ENCODE results near the gene TAS2R20. TPM values are rescaled to one million over a fixed set of nuclear protein-coding genes. Genes with fewer than 3 reads are reported as not detected.

TAS2R20 gene
- total RNA-seq, 3 donors from 2014 or later, result 0.53 to 0.63 (median 0.61) TPM

- no peak within 1 kb of the TSS for H3K4me3 Mint-ChIP-seq
- no peaks in the 10 kb centered on the region for H3K27me3 Mint-ChIP-seq (ENCODE audit: low read depth)
- H3K9me3 Mint-ChIP-seq, result no peaks in the 10 kb centered on the region
- H3K4me1 Mint-ChIP-seq (ENCODE audit: low read depth), result peaks cover 19% of the 10 kb centered on the region
- peaks cover 13% of the 10 kb centered on the region for H3K36me3 Mint-ChIP-seq (ENCODE audit: insufficient read depth)
- ATAC-seq, result no peak
- no peak for DNase-seq
Observed at GRCh38 chr12:10986812-10987211, 11.3 kb downstream of the TAS2R20 start, which contains the start of gene TAS2R50. TAS2R50 (minus strand) TSS chr12:10986912; CDS start chr12:10986860, 52 bp downstream.

- Mint-ChIP-seq H3K4me1 (ENCODE audit: low read depth) (peaks cover 31% of the 10 kb centered on the region), H3K9me3 (no peaks in the 10 kb centered on the region), H3K27me3 (ENCODE audit: low read depth) (no peaks in the 10 kb centered on the region), H3K36me3 (ENCODE audit: insufficient read depth) (peaks cover 8% of the 10 kb centered on the region), H3K4me3 (no peak overlapping the region)
- ATAC-seq (peak; percentile 92 to 95), DNase-seq (no peak)
Observed at GRCh38 chr12:10982244-10982643, 15.9 kb downstream of the TAS2R20 start.

DNA sequence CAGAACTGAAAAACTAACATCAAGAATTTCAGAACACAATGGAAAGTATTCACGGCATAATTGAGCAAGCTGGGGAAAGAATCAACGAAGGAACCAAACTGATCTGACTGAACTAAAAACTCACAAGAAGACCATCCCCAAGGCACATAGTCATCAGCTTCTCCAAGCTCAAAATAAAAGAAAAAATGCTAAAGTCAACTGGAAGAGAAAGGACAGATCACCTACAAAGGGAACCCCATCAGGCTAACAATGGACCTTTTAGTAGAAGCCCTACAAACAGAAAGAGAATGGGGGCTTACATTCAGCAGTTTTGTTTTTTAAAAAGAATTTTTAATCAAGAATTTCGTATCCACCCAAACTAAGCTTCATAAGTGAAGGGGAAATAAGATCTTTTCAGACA, 23.1 kb downstream of the TAS2R20 start:
- no peak overlapping the region for H3K4me3 Mint-ChIP-seq
- DNase-seq, result no peak
- peaks cover 6% of the 10 kb centered on the region for H3K4me1 Mint-ChIP-seq (ENCODE audit: low read depth)
- no peaks in the 10 kb centered on the region for H3K9me3 Mint-ChIP-seq
- H3K36me3 Mint-ChIP-seq (ENCODE audit: insufficient read depth), result peaks cover 9% of the 10 kb centered on the region
- ATAC-seq, result no peak
- no peaks in the 10 kb centered on the region for H3K27me3 Mint-ChIP-seq (ENCODE audit: low read depth)

DNA sequence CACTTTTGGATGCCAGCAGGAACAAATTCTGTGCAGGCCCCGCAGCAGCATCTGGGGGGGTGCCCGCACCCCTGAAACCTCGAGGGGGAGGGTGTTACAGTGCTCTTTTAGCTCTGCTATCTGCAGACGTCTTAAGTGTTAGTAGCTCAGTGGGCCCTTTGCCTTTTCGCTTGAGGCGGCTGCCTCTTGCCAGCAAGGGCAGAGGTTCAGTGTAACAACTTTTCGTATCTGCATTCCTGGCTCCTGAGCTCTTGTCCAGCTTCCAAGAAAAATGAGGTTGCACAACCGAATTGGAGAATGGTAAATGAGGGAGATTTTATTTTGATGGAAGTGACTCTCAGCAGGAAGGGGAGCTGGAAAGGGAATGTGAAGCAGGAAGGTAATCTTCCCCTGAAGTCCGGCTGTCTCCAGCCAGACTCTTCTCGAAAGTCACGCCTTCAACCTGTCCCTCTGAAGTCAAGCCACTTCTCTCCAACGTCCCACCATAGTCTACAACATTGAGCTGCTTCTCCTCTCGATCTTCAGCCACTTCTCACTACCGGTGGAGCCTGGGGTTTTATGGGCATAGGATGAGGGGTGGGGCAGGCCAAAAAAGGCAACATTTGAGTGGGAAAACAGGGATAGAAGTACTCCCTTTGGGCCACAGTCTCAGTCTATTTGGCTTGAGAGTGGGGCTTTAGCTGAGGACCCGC, 29.2 kb downstream of the TAS2R20 start:
- no peak for ATAC-seq
- no peaks in the 10 kb centered on the region for H3K27me3 Mint-ChIP-seq (ENCODE audit: low read depth)

GRCh38 chr12:10967409-10967808, 30.7 kb downstream of the TAS2R20 start:
- ATAC-seq (no peak), DNase-seq (no peak)
- Mint-ChIP-seq H3K4me3 (no peak overlapping the region), H3K36me3 (ENCODE audit: insufficient read depth) (peaks cover 14% of the 10 kb centered on the region), H3K9me3 (no peaks in the 10 kb centered on the region), H3K4me1 (ENCODE audit: low read depth) (no peaks in the 10 kb centered on the region), H3K27me3 (ENCODE audit: low read depth) (no peaks in the 10 kb centered on the region)

More for the DNA sequence above, 29.2 kb downstream of the TAS2R20 start:
- DNase-seq, result no peak
- H3K4me1 Mint-ChIP-seq (ENCODE audit: low read depth), result no peaks in the 10 kb centered on the region
- peaks cover 14% of the 10 kb centered on the region for H3K36me3 Mint-ChIP-seq (ENCODE audit: insufficient read depth)
- no peak overlapping the region for H3K4me3 Mint-ChIP-seq
- no peaks in the 10 kb centered on the region for H3K9me3 Mint-ChIP-seq

DNA sequence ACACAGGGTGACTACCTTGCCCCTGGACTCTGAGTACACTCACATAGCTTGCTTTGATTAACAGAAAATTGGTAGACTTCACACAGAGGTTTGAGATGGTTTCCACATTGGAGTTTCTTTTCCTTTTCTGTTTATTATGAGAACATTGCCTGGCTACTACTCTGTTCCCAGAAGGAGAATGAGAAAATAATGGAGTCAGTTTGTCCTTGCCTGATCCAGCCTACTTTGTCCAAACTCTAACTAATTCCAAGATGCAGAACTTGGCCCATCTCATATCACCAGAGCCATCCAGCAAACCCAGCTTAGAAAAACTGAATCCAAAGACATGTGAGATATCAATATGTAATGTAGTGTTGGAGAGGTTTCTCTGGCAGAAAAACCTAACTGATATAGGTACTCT, 31.8 kb downstream of the TAS2R20 start:
- H3K27me3 Mint-ChIP-seq (ENCODE audit: low read depth), result no peaks in the 10 kb centered on the region
- DNase-seq, result no peak
- peaks cover 17% of the 10 kb centered on the region for H3K36me3 Mint-ChIP-seq (ENCODE audit: insufficient read depth)
- H3K9me3 Mint-ChIP-seq, result no peaks in the 10 kb centered on the region
- no peak overlapping the region for H3K4me3 Mint-ChIP-seq
- ATAC-seq, result no peak
- H3K4me1 Mint-ChIP-seq (ENCODE audit: low read depth), result peaks cover 6% of the 10 kb centered on the region

- Mint-ChIP-seq H3K36me3 (ENCODE audit: insufficient read depth) (peaks cover 15% of the 10 kb centered on the region), H3K4me1 (ENCODE audit: low read depth) (peaks cover 13% of the 10 kb centered on the region), H3K4me3 (no peak overlapping the region), H3K27me3 (ENCODE audit: low read depth) (no peaks in the 10 kb centered on the region), H3K9me3 (no peaks in the 10 kb centered on the region)
- DNase-seq, result no peak
- no peak for ATAC-seq
Observed at GRCh38 chr12:10965476-10965875, 32.6 kb downstream of the TAS2R20 start.

DNA sequence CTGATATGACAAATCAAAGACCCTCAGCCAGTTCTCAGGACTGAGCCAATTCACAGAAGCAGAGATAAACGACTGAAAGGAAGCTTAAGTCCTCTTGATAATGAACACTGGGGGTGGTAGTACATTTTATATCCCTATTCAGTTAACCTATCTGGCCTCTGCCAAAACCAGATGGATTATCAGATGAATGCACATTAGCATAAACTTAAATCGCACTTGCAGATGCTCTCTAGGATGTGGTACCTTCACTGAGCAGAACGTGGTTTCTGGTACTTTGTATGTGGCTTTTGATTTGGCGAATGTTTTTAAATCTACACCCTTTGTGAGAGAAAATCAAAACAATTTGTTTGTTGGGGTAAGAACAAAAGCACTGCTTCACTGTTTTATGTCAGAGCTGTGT, 37.9 kb downstream of the TAS2R20 start:
- Mint-ChIP-seq H3K36me3 (ENCODE audit: insufficient read depth) (peaks cover 32% of the 10 kb centered on the region), H3K27me3 (ENCODE audit: low read depth) (no peaks in the 10 kb centered on the region), H3K4me1 (ENCODE audit: low read depth) (peaks cover 32% of the 10 kb centered on the region), H3K9me3 (no peaks in the 10 kb centered on the region), H3K4me3 (no peak overlapping the region)
- no peak for ATAC-seq
- DNase-seq, result no peak

DNA sequence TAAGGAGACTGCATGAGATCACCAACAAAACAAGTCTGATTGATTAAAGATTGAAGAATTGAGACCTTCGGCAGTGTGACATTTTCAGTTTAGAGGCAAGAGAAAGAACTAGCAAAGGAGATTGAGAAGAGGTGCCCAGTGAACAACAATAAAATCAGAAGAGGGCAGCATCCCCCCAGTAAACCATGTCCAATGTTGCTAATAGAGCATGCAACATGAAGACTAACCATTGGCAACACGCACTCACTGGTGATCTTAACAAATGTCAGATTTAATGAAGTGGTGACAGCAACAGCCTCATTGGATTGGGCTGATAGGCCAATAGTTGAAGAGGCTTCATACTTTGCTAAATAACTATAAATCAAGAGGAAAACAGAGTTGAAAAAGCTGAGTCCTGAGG, 38.3 kb downstream of the TAS2R20 start:
- Mint-ChIP-seq H3K9me3 (no peaks in the 10 kb centered on the region), H3K4me3 (no peak overlapping the region), H3K27me3 (ENCODE audit: low read depth) (no peaks in the 10 kb centered on the region), H3K4me1 (ENCODE audit: low read depth) (peaks cover 32% of the 10 kb centered on the region), H3K36me3 (ENCODE audit: insufficient read depth) (peaks cover 33% of the 10 kb centered on the region)
- DNase-seq (no peak), ATAC-seq (no peak)

DNA sequence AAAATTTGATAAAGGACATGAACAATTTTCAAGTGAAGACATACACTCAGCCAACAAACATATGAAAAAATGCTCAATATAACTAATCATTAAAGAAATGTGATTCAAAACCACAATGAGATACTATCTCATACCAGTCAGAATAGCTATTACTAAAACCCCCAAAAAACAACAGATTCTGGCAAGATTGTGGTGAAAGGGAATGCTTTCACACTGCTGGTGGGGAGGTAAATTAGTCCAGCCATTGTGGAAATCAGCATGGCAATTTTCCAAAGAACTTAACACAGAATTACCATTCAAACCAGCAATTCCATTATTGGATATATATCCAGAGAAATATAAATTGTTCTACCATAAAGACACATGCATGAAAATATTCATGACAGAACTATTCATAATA, 40.4 kb downstream of the TAS2R20 start:
- no peak for ATAC-seq
- no peak for DNase-seq
- Mint-ChIP-seq H3K4me3 (no peak overlapping the region), H3K36me3 (ENCODE audit: insufficient read depth) (peaks cover 37% of the 10 kb centered on the region), H3K4me1 (ENCODE audit: low read depth) (peaks cover 35% of the 10 kb centered on the region), H3K27me3 (ENCODE audit: low read depth) (no peaks in the 10 kb centered on the region), H3K9me3 (no peaks in the 10 kb centered on the region)

DNA sequence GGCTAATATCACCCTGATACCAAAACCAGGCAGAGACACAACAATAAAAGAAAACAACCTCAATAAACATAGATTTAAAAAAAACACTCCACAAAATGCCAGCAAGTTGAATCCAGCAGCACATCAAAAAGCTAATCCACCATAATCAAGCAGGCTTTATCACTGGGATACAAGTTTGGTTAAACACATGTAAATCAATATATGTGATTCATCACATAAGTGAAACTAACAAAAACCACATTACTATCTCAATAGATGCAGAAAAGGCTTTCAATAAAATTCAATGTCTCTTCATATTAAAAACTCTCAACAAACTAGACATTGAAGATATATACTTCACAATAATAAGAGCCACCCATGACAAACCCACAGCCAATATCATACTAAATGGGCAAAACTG, 42.0 kb downstream of the TAS2R20 start:
- Mint-ChIP-seq H3K9me3 (peaks cover 1% of the 10 kb centered on the region), H3K36me3 (ENCODE audit: insufficient read depth) (peaks cover 36% of the 10 kb centered on the region), H3K4me1 (ENCODE audit: low read depth) (peaks cover 27% of the 10 kb centered on the region), H3K27me3 (ENCODE audit: low read depth) (no peaks in the 10 kb centered on the region), H3K4me3 (no peak overlapping the region)
- no peak for DNase-seq
- no peak for ATAC-seq

DNA sequence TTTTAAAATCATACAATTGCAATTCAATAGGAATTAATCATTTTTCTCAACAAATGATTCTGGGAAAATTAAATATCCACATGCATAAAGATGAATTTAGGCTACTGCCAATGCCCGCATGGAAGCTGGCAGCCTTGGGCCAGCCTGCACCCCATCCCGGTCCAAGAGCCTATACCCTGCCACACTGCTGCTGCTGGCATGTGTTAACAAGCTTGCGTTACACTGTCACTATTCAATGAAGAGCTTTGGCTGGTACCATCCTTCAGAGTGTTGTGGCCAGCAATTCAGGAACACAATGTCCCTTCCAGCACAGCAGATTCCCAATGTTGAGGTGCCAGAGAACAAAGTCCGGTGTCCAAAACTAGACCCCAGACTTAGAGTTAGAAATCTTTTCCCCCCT, 45.5 kb downstream of the TAS2R20 start:
- H3K27me3 Mint-ChIP-seq (ENCODE audit: low read depth), result no peaks in the 10 kb centered on the region
- H3K4me3 Mint-ChIP-seq, result no peak overlapping the region
- DNase-seq, result no peak
- ATAC-seq, result no peak
- peaks cover 14% of the 10 kb centered on the region for H3K9me3 Mint-ChIP-seq
- H3K36me3 Mint-ChIP-seq (ENCODE audit: insufficient read depth), result peaks cover 33% of the 10 kb centered on the region
- peaks cover 11% of the 10 kb centered on the region for H3K4me1 Mint-ChIP-seq (ENCODE audit: low read depth)

Other genes starting within 250 kb of the TAS2R20 start
- gene TAS2R7, start 195.7 kb downstream of the TAS2R20 start, total RNA-seq, result not detected
- gene TAS2R8, start 191.0 kb downstream of the TAS2R20 start, total RNA-seq, result not detected
- gene TAS2R9, start 188.1 kb downstream of the TAS2R20 start, total RNA-seq, result not detected
- gene TAS2R10, start 171.9 kb downstream of the TAS2R20 start, total RNA-seq, result under 1 TPM in 2 of 3 donors, not detected in 1; 0.18 to 0.19 TPM
- gene PRR4, start 148.8 kb downstream of the TAS2R20 start, total RNA-seq, result 1 to 10 TPM in 1 of 3 donors, under 1 TPM in 2; 0.32 to 1.3 (median 0.91) TPM
- 10 to 100 TPM in 2 of 3 donors, 1 to 10 TPM in 1; 8.6 to 12.5 (median 10.4) TPM for gene PRH1, start 114.0 kb downstream of the TAS2R20 start, total RNA-seq
- under 1 TPM; 0.19 to 0.26 (median 0.23) TPM for gene TAS2R13, start 88.7 kb downstream of the TAS2R20 start, total RNA-seq
- gene PRH2, start 69.1 kb downstream of the TAS2R20 start, total RNA-seq, result under 1 TPM in 1 of 3 donors, not detected in 2; 0.34 TPM
- gene TAS2R14, start 59.0 kb downstream of the TAS2R20 start, total RNA-seq, result 1 to 10 TPM in 2 of 3 donors, under 1 TPM in 1; 0.89 to 1.3 (median 1.0) TPM
- under 1 TPM in 1 of 3 donors, not detected in 2; 0.35 TPM for gene TAS2R50, start 11.4 kb downstream of the TAS2R20 start, total RNA-seq
- 1 to 10 TPM in 1 of 3 donors, under 1 TPM in 2; 0.87 to 1.1 (median 0.95) TPM for gene TAS2R19, start 24.3 kb upstream of the TAS2R20 start, total RNA-seq
- gene TAS2R31, start 33.1 kb upstream of the TAS2R20 start, total RNA-seq, result 1 to 10 TPM in 1 of 3 donors, under 1 TPM in 2; 0.86 to 1.0 (median 0.98) TPM
- under 1 TPM; 0.58 to 0.82 (median 0.66) TPM for gene TAS2R46, start 64.0 kb upstream of the TAS2R20 start, total RNA-seq
- gene TAS2R43, start 94.0 kb upstream of the TAS2R20 start, total RNA-seq, result under 1 TPM; 0.63 to 0.79 (median 0.78) TPM
- 1 to 10 TPM in 1 of 3 donors, under 1 TPM in 2; 0.53 to 1.1 (median 0.78) TPM for gene TAS2R30, start 136.3 kb upstream of the TAS2R20 start, total RNA-seq
- 10 to 100 TPM; 12.4 to 14.9 (median 13.3) TPM for gene SMIM10L1, start 172.9 kb upstream of the TAS2R20 start, total RNA-seq
- not detected for gene TAS2R42, start 188.6 kb upstream of the TAS2R20 start, total RNA-seq

Measured in activated T-cell treated with anti-CD3 and anti-CD28 coated beads, Interleukin-2, amount 50 U/mL, for 4 hours (primary cell).